Activated CD8-positive, alpha-beta memory T cell treated with anti-CD3 and anti-CD28 coated beads, Interleukin-2, amount 50 U/mL, for 4 hours (primary cell): ENCODE measurements around the gene CHGA.

Experiments used
- DNase-seq: peaks from one replicate; pipeline ENCODE4 v3.0.0-alpha.2; 2020

Gene CHGA

DNA sequence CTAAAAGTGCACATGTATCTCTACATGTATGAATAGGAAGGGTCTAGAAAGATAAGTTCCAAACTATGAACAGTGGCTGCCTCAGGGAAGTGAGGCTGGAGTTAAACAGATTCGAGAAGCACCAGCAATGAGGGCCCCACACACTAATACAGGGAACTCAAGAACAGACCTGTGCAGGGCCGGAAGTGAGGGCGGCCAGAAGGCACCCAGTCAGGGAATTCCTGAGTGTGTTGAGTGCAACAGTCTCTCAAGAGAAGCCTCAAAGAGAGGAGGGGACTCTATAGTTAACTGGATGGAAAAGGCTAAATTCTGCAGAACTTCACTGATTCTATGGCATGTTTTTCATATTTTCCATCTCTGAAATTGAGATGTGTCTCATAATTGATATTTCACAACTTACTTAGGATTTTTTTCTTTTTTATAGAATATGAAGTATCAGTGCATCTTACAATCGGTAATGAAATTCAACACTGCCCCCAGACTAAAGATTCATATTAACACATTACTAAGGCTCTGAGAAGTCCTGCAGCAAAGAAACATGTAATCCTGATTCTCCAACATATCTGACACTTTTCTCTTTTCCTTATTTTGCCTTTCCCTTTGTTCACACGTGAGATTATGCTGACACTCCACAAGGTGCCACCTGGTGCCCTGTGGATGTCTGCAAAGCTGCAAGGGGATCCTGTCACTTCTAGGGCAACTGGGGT lies 61.3 kb downstream of the CHGA start:
- no peak for DNase-seq
